Measurements from ENCODE around the gene TNNI2.

DNA sequence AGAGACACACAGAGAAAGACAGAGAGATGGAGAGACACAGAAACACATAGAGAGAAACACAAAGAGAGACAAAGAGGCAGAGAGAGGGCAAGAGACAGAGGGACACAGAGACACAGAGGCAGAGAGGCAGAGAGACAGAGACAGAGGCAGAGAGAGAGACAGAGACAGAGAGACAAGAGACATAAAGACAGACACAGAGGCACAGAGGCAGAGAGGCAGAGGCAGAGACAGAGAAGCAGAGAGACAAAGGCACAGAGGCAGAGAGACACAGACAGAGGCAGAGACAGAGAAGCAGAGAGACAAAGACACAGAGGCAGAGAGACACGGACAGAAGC is 6.3 kb downstream of the TNNI2 start:
- no peak for TF ChIP-seq POLR2A (IDR thresholded peaks at IDR 0.05; ENCODE audit: extremely low read depth, insufficient read length)
- TF ChIP-seq, protein P1, sequence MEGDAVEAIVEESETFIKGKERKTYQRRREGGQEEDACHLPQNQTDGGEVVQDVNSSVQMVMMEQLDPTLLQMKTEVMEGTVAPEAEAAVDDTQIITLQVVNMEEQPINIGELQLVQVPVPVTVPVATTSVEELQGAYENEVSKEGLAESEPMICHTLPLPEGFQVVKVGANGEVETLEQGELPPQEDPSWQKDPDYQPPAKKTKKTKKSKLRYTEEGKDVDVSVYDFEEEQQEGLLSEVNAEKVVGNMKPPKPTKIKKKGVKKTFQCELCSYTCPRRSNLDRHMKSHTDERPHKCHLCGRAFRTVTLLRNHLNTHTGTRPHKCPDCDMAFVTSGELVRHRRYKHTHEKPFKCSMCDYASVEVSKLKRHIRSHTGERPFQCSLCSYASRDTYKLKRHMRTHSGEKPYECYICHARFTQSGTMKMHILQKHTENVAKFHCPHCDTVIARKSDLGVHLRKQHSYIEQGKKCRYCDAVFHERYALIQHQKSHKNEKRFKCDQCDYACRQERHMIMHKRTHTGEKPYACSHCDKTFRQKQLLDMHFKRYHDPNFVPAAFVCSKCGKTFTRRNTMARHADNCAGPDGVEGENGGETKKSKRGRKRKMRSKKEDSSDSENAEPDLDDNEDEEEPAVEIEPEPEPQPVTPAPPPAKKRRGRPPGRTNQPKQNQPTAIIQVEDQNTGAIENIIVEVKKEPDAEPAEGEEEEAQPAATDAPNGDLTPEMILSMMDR (IDR thresholded peaks at IDR 0.05; ENCODE audit: low read depth, low read length) = no peak
- TF ChIP-seq, protein P2, sequence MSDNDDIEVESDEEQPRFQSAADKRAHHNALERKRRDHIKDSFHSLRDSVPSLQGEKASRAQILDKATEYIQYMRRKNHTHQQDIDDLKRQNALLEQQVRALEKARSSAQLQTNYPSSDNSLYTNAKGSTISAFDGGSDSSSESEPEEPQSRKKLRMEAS (IDR thresholded peaks at IDR 0.05; ENCODE audit: low read depth, low read length) = no peak

Data from NB4 (cell line).